Measurements from ENCODE around the gene PDCL3. TPM values are rescaled to one million over a fixed set of nuclear protein-coding genes. Genes with fewer than 3 reads are reported as not detected.

The PDCL3 gene
- polyA plus RNA-seq, 1 experiment = 10.9 TPM

GRCh38 chr2:100542418-100542817 lies 20.4 kb upstream of the PDCL3 start:
- TF ChIP-seq CTCF (IDR thresholded peaks at IDR 0.05; ENCODE audit: insufficient read depth, low read depth, low read length) = no peak
- H3K36me3 ChIP-seq (ENCODE audit: control insufficient read depth, insufficient read depth, low read length) = no peaks in the 10 kb centered on the region
- CTCF ChIA-PET = interaction anchor here (1.2 kb wide), 1 partner anchor 14 kb away, joined by 4 read pairs; no protein-coding TSS in a partner anchor
- no peak for DNase-seq (ENCODE audit: low read depth)
- POLR2A ChIA-PET = no interaction called here
- no peak overlapping the region for H3K4me3 ChIP-seq (ENCODE audit: low read depth, low read length)
- peaks cover 1% of the 10 kb centered on the region for H3K27me3 ChIP-seq (ENCODE audit: control insufficient read depth, insufficient read depth, low read length)

GRCh38 chr2:100544911-100545596 lies 17.7 kb upstream of the PDCL3 start:
- CTCF ChIA-PET = interaction anchor here (0.9 kb wide), 1 partner anchor 27 kb away, joined by 4 read pairs; no protein-coding TSS in a partner anchor
- H3K27me3 ChIP-seq (ENCODE audit: control insufficient read depth, insufficient read depth, low read length) = peaks cover 1% of the 10 kb centered on the region
- no peaks in the 10 kb centered on the region for H3K36me3 ChIP-seq (ENCODE audit: control insufficient read depth, insufficient read depth, low read length)
- DNase-seq (ENCODE audit: low read depth) = no peak
- POLR2A ChIA-PET = no interaction called here
- no peak overlapping the region for H3K4me3 ChIP-seq (ENCODE audit: low read depth, low read length)
- TF ChIP-seq CTCF (IDR thresholded peaks at IDR 0.05; ENCODE audit: insufficient read depth, low read depth, low read length) = no peak

GRCh38 chr2:100546469-100546868 lies 16.3 kb upstream of the PDCL3 start:
- no peak overlapping the region for H3K4me3 ChIP-seq (ENCODE audit: low read depth, low read length)
- DNase-seq (ENCODE audit: low read depth) = no peak
- TF ChIP-seq CTCF (IDR thresholded peaks at IDR 0.05; ENCODE audit: insufficient read depth, low read depth, low read length) = no peak
- POLR2A ChIA-PET = no interaction called here
- H3K27me3 ChIP-seq (ENCODE audit: control insufficient read depth, insufficient read depth, low read length) = peaks cover 1% of the 10 kb centered on the region
- CTCF ChIA-PET = no interaction called here
- no peaks in the 10 kb centered on the region for H3K36me3 ChIP-seq (ENCODE audit: control insufficient read depth, insufficient read depth, low read length)

GRCh38 chr2:100548771-100549170 lies 14.0 kb upstream of the PDCL3 start:
- no peak for DNase-seq (ENCODE audit: low read depth)
- ChIA-PET POLR2A (no interaction called here), CTCF (interaction anchor here (1.7 kb wide), 1 partner anchor 168 kb away, joined by 4 read pairs; no protein-coding TSS in a partner anchor)
- Histone ChIP-seq H3K4me3 (ENCODE audit: low read depth, low read length) (no peak overlapping the region), H3K36me3 (ENCODE audit: control insufficient read depth, insufficient read depth, low read length) (no peaks in the 10 kb centered on the region), H3K27me3 (ENCODE audit: control insufficient read depth, insufficient read depth, low read length) (peaks cover 1% of the 10 kb centered on the region; the same call in 1 of the 2 replicates)
- no peak for TF ChIP-seq CTCF (IDR thresholded peaks at IDR 0.05; ENCODE audit: insufficient read depth, low read depth, low read length)

GRCh38 chr2:100551303-100551702 lies 11.5 kb upstream of the PDCL3 start:
- CTCF ChIA-PET = interaction anchor here (1.1 kb wide), 1 partner anchor 9 kb away, joined by 3 read pairs; no protein-coding TSS in a partner anchor
- TF ChIP-seq CTCF (IDR thresholded peaks at IDR 0.05; ENCODE audit: insufficient read depth, low read depth, low read length) = no peak
- H3K27me3 ChIP-seq (ENCODE audit: control insufficient read depth, insufficient read depth, low read length) = no peaks in the 10 kb centered on the region
- no peak overlapping the region for H3K4me3 ChIP-seq (ENCODE audit: low read depth, low read length)
- DNase-seq (ENCODE audit: low read depth) = no peak
- POLR2A ChIA-PET = no interaction called here
- H3K36me3 ChIP-seq (ENCODE audit: control insufficient read depth, insufficient read depth, low read length) = no peaks in the 10 kb centered on the region

All from BJ (cell line).